ACHN (cell line): ENCODE measurements around the gene GRM5.
"Not testable (repeated sequence)": the region's sequence is repeated elsewhere in the genome, so short reads cannot be mapped to it uniquely, and the experiment has no call there.

ENCODE experiments used
- DNase-seq: peaks from one replicate; pipeline ENCODE4 v3.0.0-alpha.2; 2015
- in situ Hi-C: cut with HindIII; loops from 2 replicates; pipeline ENCODE4 v1.10.0; 2017; ENCODE audit warnings: low sequenced_read_pairs, low pct_ligation_motif_present, low pct_unique_long_range_greater_than_20kb

GRM5 gene

GRCh38 chr11:89000852-89001251, 64.9 kb downstream of the GRM5 start:
- DNase-seq, in situ Hi-C loops: not testable (repeated sequence)

GRCh38 chr11:88979641-88980040, 86.1 kb downstream of the GRM5 start:
- in situ Hi-C loops, result no loop called here
- DNase-seq, result peak; percentile 64

GRCh38 chr11:88978992-88979391, 86.8 kb downstream of the GRM5 start:
- in situ Hi-C loops, result not testable (repeated sequence)
- DNase-seq, result peak; percentile 2

DNA sequence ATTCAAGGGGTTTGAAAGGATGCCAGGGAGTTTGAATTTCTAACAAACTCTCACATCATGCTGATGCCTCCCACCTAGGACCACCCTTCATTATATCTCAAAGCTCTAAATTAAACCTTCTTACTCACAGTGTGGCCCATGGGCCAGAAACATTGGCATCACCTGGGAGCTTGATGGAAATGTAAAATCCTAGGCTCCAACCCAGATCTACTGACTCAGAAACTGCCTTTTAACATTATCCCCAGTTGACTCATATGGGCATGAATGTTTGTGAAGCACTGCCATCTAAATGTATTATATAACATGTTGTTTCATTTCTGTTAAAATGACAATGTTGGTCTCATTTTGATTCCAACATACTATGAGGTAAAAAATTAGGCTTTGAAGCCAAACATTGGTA, 90.3 kb downstream of the GRM5 start:
- in situ Hi-C loops, DNase-seq: not testable (repeated sequence)

DNA sequence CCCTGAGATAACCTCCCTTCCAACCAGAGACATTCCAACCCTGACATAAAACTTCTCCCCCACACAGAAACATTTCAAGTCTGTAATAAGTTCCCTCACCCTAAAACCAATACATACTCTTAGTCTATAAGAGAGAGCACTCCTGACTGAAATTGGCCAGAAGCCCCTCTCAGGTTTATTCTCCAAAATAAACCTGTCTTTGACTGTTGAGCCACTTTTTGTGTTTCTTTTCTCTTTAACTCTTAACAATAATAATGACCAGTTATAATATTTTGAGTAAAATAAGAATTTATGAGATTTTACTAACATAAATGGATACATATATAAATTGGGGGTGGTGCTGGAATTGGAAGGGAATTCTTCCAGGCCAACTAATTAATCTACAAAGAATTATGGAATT, 93.6 kb downstream of the GRM5 start:
- in situ Hi-C loops, result no loop called here

DNA sequence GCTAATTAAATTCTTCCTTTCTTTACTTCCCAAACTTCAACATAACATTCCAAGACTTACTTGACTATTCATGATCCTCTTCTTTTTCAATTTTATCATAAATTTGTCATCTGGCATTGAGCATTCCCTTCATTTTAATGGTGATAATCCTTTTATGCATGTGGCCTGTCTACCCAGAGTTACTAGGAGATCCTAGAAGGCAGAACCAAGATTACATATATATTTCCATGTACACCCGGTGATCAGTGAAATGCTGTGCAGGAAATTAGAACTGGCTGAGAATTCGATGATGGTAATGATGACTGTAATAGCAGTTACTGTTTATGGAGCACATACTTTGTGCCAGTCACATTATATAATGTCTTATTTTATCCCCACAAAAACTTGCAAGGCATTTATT, 104.2 kb downstream of the GRM5 start:
- in situ Hi-C loops, DNase-seq: not testable (repeated sequence)

More for the DNA sequence above, 93.6 kb downstream of the GRM5 start:
- DNase-seq, result no peak

GRCh38 chr11:88959857-88960256, 105.9 kb downstream of the GRM5 start:
- in situ Hi-C loops, result not testable (repeated sequence)

DNA sequence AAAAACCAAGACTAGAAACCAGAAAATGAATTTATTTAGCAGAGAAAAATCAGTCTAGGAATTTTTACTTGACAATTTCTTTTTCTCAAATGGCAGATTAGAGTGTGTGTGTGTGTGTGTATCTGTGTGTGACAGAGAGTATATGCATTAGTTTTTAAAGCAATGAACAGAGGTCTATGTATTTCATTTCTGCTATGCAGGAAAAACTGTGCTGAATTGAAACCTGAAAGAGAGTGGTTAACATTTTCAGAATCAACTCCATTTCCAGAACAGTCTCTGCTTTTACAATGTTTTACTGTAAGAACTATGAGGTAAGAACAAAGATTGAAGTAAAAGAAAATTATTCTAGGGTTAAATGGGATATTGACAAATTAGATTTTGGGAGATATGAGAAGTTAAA, 114.8 kb downstream of the GRM5 start:
- in situ Hi-C loops, result no loop called here
- no peak for DNase-seq

More at GRCh38 chr11:88959857-88960256, 105.9 kb downstream of the GRM5 start:
- DNase-seq, result not testable (repeated sequence)

GRCh38 chr11:88948908-88949307, 116.9 kb downstream of the GRM5 start:
- DNase-seq, in situ Hi-C loops: not testable (repeated sequence)

GRCh38 chr11:88947843-88948572, 117.8 kb downstream of the GRM5 start:
- DNase-seq, in situ Hi-C loops: not testable (repeated sequence)

GRCh38 chr11:88929665-88930064, 136.1 kb downstream of the GRM5 start:
- DNase-seq, in situ Hi-C loops: not testable (repeated sequence)

DNA sequence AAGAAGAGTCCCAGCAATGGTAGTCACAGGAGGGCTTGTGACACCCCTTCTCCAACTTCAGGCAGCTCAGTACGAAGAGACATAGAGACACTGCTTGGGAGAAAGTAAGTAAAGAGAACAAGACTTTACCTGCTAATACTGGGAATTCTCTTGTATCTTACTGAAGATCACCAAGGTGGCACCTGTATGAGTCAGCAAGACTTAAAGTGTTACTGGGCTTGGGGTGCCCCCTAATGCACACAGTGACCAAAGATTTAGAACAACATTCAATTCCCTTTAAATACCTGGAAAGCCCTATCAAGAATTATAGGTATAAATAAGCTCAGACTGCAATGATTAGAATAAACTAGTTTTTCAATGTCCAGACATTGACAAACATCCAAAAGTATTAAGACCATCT, 148.7 kb downstream of the GRM5 start:
- in situ Hi-C loops, DNase-seq: not testable (repeated sequence)

DNA sequence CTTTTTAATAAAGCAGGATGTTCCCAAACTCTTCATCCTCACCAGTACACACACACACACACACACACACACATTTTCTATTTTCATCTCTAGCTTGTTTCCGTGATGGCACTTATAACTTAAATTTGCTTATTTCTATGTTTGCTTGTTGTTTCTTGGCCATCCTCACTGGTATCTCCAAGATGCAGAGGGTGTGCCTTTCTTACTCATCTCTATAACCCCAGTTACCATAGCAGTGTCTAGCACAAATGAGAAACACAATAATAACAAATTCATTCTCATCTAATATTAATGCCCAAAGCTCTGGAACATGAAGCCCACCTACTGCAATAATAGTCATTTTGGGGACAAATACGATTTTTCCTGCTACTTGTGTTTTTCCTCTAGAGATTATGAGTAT, 156.3 kb downstream of the GRM5 start:
- in situ Hi-C loops, result no loop called here
- no peak for DNase-seq

GRCh38 chr11:88901436-88901835, 164.3 kb downstream of the GRM5 start:
- in situ Hi-C loops, result not testable (repeated sequence)

GRCh38 chr11:88888855-88889254, 176.9 kb downstream of the GRM5 start:
- in situ Hi-C loops, DNase-seq: not testable (repeated sequence)

More at GRCh38 chr11:88901436-88901835, 164.3 kb downstream of the GRM5 start:
- not testable (repeated sequence) for DNase-seq

DNA sequence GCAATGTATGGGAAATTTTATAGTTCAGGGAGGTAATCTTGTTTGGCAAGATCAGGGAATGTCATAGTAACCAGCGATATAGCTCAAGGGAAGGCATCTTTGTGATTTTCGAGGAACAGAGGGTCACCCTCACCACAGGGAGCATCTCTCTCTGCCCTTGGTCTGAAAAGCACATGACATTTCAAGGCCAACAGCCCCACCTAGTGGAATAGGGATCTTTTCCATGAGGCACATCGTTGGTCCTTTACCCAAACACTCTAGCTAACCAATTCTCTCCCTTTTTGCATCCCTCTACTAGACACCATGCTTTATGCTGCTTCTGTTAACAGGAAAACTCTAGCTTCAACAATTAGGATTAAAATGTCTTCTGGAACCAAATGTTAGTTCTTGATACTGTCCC, 179.0 kb downstream of the GRM5 start:
- DNase-seq, result peak; percentile 31
- in situ Hi-C loops, result no loop called here

DNA sequence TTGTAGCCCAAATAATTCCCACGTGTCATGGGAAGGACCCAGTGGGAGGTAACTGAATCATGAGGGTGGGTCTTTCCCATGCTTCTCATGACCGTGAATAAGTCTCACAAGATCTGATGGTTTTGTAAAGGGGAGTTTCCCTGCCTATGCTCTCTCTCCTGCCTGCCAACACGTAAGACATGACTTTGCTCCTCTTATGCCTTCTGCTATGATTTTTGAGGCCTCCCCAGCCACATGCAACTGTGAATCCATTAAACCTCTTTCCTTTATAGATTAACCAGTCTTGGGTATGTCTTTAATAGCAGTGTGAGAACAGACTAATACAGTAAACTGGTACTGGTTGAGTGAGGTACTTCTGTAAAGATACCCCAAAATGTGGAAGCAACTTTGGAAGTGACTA, 183.0 kb downstream of the GRM5 start:
- in situ Hi-C loops, DNase-seq: not testable (repeated sequence)

- no peak for DNase-seq
- in situ Hi-C loops, result no loop called here
Observed at GRCh38 chr11:88861618-88862017, 204.2 kb downstream of the GRM5 start.

GRCh38 chr11:88860431-88860830, 205.4 kb downstream of the GRM5 start:
- in situ Hi-C loops, DNase-seq: not testable (repeated sequence)

GRCh38 chr11:88853963-88854362, 211.8 kb downstream of the GRM5 start:
- in situ Hi-C loops, DNase-seq: not testable (repeated sequence)
